HepG2 (cell line): ENCODE data around the gene CNKSR3.

ENCODE experiments used
- ADNP ChIP-seq: sonication (generic); formaldehyde crosslinking; IDR thresholded peaks from 2 replicates; pipeline ENCODE4 v1.4.0; 2020; ENCODE audit warnings: missing genetic modification reagents
- FOXM1 ChIP-seq: sonication (generic); formaldehyde crosslinking; IDR thresholded peaks from 2 replicates; pipeline ENCODE4 v1.5.0; 2020; ENCODE audit warnings: missing genetic modification reagents
- HBP1 ChIP-seq: IDR thresholded peaks from 2 replicates; pipeline ENCODE4 v1.6.1; 2016; ENCODE audit warnings: low read depth, control low read depth
- IRF1 ChIP-seq: sonication (generic); formaldehyde crosslinking; IDR thresholded peaks from 2 replicates; pipeline ENCODE4 v1.4.0; 2020; ENCODE audit warnings: low read depth, mild to moderate bottlenecking, missing genetic modification reagents
- JUN ChIP-seq: sonication (generic); formaldehyde crosslinking; IDR thresholded peaks from 2 replicates; pipeline ENCODE4 v1.4.0; 2020; ENCODE audit warnings: mild to moderate bottlenecking, missing genetic modification reagents
- MAZ ChIP-seq, 2 experiments: sonication (generic) in 1 of 2; formaldehyde crosslinking in 1 of 2; IDR thresholded peaks; 2 replicates each; pipeline versions ENCODE4 v1.5.0 to v1.6.1; 2012 to 2020; ENCODE audit warnings: low read depth in 2 of 2, mild to moderate bottlenecking in 2 of 2, borderline replicate concordance in 1 of 2, improper control_type of control experiment in 1 of 2, low read length in 1 of 2, missing genetic modification reagents in 1 of 2, moderate library complexity in 1 of 2
- NFRKB ChIP-seq: fragments of 450-650 bp; IDR thresholded peaks from 2 replicates; pipeline ENCODE4 v1.6.1; 2017
- PHB2 ChIP-seq: fragments of 450-650 bp; IDR thresholded peaks from 2 replicates; pipeline ENCODE4 v1.6.1; 2018; ENCODE audit not compliant: partially characterized antibody
- RAD21 ChIP-seq: fragments of 450-650 bp; formaldehyde crosslinking; IDR thresholded peaks from 2 replicates; pipeline ENCODE4 v1.5.0; 2020; ENCODE audit warnings: mild to moderate bottlenecking
- RFXAP ChIP-seq: sonication (generic); formaldehyde crosslinking; IDR thresholded peaks from 2 replicates; pipeline ENCODE4 v1.4.0; 2020; ENCODE audit warnings: missing genetic modification reagents, borderline replicate concordance
- SOX13 ChIP-seq, 3 experiments: fragments of 450-650 bp in 1 of 3; sonication (generic) in 1 of 3; formaldehyde crosslinking in 1 of 3; IDR thresholded peaks in 2 of 3; conservative IDR thresholded peaks in 1 of 3; 2 replicates each; pipeline versions ENCODE4 v1.5.0 to v1.6.1; 2016 to 2020; ENCODE audit warnings: antibody characterized with exemption in 1 of 3, mild to moderate bottlenecking in 1 of 3, missing compliant biosample characterization in 1 of 3, missing genetic modification reagents in 1 of 3, moderate library complexity in 1 of 3
- ZNF12 ChIP-seq: sonication (generic); formaldehyde crosslinking; IDR thresholded peaks from 2 replicates; pipeline ENCODE4 v1.5.0; 2020; ENCODE audit warnings: missing genetic modification reagents
- ZNF350 ChIP-seq: sonication (generic); formaldehyde crosslinking; IDR thresholded peaks from 2 replicates; pipeline ENCODE4 v1.4.0; 2020; ENCODE audit warnings: mild to moderate bottlenecking, low read depth, missing genetic modification reagents, borderline replicate concordance

GRCh38 chr6:154460306-154461071 is 50.0 kb downstream of the CNKSR3 start:
- TF ChIP-seq HBP1 (CRISPR knock-in tag), result no peak
- peak; percentile 72; the same call in 1 of the 2 replicates for TF ChIP-seq SOX13 (IDR thresholded peaks at IDR 0.05)
- TF ChIP-seq SOX13 (CRISPR knock-in tag; conservative IDR thresholded peaks at IDR 0.05 in 1 of 2, IDR thresholded peaks at IDR 0.05 in 1 of 2), result peak in 1 of 2 experiments; percentile 99; a peak in 2 of 4 replicates
- TF ChIP-seq IRF1, result no peak
- TF ChIP-seq JUN (CRISPR knock-in tag), result peak; percentile 73
- TF ChIP-seq FOXM1, result no peak
- no peak for TF ChIP-seq NFRKB
- TF ChIP-seq MAZ (IDR thresholded peaks at IDR 0.05; ENCODE audit: borderline replicate concordance, low read depth, low read length), result 0 out of 2 replicates have a peak, but pooled peaks have one; percentile 66
- TF ChIP-seq MAZ (CRISPR knock-in tag; IDR thresholded peaks at IDR 0.05; ENCODE audit: low read depth), result peak; percentile 67
- no peak; the same call in 1 of the 2 replicates for TF ChIP-seq ADNP (CRISPR knock-in tag)
- TF ChIP-seq PHB2, result no peak
- no peak for TF ChIP-seq RFXAP
- peak; percentile 21 for TF ChIP-seq RAD21 (CRISPR knock-in tag)
- TF ChIP-seq ZNF350 (CRISPR knock-in tag), result no peak
- no peak; the same call in 1 of the 2 replicates for TF ChIP-seq ZNF12 (CRISPR knock-in tag)
